Activated T-cell treated with anti-CD3 and anti-CD28 coated beads for 1 hour (primary cell): Measurements from ENCODE around the gene FHIT.

Source experiments
- DNase-seq: peaks from one replicate; pipeline ENCODE4 v3.0.0-alpha.2; 2020; ENCODE audit warnings: low read depth

The FHIT gene

DNA sequence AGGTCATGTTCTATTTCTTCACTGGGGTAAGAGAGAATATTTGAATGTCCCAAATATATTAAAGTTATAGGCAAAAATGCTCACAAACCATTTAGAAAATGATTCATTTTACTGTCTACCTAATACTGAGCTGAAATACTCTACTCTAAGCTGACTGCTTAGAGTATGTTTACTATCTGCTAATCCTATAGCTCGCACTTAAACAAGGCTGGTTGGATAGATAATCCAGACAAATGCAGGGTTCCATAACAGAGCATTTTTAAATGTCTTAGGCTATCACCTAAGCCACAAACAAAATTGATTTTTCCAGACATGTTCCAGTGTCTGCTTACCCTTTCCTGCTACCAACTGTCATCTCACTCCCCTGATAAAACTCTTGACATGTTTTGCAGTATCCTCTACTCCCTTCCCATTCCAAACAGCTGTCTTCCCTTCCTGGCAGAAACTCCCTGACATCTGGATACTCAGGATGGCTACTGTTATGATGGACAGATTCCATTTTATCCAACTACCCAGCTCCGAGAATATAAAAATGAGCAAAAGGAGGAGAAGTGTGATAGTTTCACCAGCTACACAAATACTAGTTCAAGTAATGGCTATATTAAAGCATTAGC, 1034.7 kb downstream of the FHIT start:
- DNase-seq, result no peak

- no peak for DNase-seq
These were observed 1035.3 kb downstream of the FHIT start for GRCh38 chr3:60215946-60216345.

DNA sequence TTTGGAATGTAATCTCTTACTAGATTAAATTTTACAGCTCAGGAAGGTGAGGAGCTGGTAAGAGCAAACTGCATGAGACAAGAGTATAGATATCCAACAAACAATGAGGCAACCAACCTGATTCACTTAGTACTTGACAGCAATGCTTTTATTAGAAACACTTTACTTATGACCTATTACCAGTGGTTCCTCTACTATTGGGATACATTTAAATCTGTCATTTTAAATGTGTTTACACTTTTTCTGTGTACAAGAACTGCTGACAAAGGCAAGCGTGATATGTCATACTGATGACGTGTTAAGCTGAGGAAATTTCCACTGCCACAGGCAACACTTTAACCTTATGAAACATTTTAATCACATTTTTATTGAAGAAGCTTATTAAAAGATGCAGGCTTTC, 1043.3 kb downstream of the FHIT start:
- DNase-seq, result no peak

DNA sequence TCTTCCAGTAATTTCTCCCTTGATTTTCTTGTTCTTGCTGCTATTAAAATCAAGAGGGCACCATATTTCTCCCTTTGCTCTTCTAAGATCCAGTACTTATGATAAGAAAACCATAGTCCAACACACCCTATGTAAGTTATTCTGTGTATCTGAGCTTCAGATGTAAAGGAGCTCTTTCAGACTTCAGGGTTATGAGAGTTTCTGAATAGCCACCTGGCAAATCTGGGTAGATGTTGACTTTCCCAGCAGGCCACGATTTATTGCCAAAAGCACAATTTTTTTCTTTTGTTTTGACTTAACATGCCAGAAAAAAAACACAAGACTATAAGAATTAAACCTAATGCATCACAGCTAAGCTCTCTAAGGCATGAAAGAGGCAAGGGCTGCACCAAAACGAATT, 1045.0 kb downstream of the FHIT start:
- DNase-seq, result no peak

DNA sequence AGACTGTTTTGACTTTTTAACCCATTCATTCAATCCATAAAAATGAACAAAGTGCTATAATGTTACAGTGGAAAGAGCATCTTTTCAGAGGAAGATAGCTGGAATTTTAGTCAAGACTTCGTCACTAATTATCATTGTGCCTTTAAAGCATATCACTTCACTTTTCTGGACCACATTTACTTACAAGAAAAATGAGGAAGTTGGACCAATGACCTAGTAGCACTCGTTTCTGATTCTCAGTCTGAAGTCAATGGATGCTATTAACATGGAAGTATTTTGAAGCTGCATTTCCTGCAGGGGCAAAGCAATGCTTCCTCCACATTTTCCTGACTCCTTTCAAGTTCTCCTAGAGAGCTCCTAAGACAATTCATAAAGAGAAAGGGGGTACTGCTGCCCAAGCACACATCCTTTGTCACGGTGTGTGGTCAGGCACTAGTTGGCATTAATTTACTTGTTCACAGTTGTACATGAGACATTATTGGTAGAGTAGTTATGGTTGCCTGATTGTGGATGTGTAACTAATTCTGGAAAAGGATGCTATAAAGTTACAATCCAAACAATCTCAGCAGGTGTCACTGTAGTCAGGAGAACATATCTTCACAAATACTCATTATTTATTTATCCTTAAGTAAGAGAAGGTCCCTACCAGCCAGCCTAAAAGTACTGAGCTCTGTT, 1049.1 kb downstream of the FHIT start:
- no peak for DNase-seq

DNA sequence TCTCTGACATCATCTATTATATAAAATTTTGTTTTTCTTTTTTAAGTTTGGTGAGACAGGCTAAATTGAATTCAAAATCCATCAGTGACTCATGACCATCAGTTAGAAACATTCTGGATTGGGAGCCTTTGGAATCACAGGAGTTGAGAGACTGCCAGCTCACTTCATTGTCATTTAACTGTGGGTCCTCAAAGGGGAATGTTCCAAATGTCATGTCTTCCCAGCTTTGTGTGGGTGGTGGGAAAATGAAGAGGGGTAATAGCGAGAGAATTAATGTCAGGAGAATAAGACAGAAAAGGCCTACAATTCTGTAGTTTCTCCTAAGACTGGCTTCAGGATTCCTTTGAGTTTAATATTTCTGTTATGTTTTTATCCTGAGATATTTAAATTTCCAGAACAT, 1051.9 kb downstream of the FHIT start:
- no peak for DNase-seq

DNA sequence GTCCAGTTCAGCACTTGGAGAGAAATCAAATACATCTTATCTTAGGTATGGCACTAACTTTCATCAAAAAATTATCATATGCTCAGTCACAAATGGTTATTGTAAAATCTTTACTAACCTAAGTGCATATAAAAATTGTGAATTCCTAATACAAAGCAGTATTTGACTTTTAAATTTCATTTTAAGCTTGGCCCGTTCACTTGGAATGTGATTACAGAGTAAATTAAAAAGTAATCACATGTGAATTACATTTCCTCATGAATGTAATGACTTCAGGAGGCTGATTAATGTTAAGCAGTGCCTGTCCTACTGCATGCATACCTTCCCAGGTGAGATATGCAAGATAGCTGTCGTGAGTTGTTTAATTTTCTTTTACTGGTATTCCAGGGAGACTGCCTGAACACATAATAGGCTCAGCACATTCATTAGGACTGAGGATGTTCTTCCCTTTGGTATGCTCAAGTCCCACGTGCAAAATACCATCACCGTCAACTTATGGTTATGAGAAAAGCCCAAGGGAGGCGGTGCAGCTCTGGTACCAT, 1053.0 kb downstream of the FHIT start:
- no peak for DNase-seq

- no peak for DNase-seq
These were observed 1058.7 kb downstream of the FHIT start for GRCh38 chr3:60192297-60193114.

GRCh38 chr3:60190073-60190472, 1061.2 kb downstream of the FHIT start:
- no peak for DNase-seq

DNA sequence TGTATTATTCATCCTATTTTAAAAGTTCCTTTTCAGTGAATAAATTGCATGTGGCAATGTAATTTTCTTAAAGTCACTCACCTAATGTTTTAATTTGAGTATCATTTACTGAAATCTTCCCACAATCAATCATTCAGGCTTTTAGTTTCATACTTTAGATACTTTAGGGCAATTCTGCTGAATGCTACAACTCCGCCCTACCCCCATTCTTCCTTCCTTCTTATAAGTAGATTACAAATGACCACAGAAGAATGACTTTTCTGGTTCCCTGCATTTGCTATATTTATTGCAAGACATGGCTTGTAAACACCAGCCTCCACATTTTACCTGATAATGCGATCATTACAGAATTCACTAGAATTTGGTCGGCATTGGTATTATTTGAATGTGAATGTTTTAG, 1061.9 kb downstream of the FHIT start:
- DNase-seq, result no peak

DNA sequence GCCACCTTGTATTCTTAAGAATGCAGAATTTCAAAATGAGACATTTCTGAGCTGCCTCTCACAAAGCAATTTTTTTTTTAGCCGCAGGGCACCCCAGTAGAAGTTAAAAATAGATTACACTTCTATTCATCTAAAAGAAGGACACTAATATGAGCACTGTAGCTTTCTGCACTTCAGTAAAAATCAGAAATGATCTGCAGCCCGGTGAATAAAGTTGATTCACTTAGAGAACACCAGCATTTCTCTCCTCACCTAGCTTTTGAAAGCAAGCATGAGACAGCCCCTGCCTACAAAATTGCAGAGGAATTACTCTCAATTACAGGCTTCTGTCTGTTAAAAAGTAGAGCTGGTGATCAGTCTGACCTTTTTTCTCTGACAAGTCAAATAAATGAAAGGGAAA, 1062.4 kb downstream of the FHIT start:
- DNase-seq, result no peak

- no peak for DNase-seq
These were observed 1063.9 kb downstream of the FHIT start for GRCh38 chr3:60187343-60187742.

GRCh38 chr3:60186359-60186758, 1064.9 kb downstream of the FHIT start:
- DNase-seq, result no peak

GRCh38 chr3:60185161-60185560, 1066.1 kb downstream of the FHIT start:
- DNase-seq, result no peak

DNA sequence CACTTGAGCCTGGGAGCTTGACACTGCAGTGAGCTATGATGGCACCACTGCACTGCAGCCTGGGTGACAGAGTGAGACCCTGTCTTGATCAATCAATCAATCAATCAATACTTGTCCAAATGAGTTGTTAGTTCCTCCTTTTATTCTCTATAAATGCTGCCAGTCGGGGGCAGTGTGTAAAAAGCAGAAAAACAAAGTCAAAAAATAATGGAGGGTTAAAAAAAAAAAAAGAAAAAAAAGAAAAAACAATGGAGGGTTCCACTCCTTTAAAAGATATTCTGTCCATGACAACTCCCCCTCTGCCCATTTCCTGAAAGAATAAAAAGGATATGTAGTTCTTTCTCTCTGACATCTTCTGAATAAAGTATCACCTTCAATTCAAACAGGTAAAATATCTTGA, 1068.6 kb downstream of the FHIT start:
- no peak for DNase-seq

- DNase-seq, result no peak
These were observed 1072.2 kb downstream of the FHIT start for GRCh38 chr3:60178931-60179653.

DNA sequence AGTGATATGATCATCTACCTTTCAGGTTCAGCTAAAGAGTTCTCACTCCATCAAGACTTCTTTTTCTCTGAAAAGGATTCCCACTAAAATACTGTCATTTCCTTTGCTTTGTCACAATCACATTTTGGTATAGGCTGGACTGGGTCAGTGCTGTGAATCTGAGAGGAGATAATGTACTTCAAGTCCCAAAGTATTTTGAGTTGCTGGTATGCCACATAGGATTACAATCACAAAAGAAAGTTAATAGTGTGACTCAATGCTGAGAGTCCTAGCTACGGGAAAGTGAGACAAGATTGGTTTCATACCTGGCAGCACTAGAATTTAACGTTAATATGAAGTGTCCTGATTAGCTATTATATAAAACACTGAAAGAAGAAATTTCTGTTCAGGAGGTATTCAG, 1073.5 kb downstream of the FHIT start:
- no peak for DNase-seq

DNA sequence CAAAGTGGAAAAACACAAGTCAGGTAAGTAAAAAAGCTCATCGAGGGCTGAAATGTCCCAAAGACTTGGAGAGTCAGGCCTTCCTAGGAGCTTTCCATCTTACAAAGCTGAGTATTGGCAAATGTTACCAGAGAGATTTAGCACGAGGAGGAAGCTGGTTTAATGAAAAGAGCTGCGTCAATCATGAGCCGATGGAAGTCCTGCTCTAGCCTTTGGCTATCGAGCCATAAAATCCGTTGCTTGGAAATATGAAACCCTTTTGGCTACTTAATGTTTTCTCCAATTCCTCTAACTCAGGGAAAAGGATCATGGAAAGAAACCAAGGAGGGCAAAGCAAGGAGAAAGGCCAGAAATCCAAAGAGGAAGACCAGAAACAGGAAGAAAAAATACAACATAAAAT, 1074.6 kb downstream of the FHIT start:
- no peak for DNase-seq

DNA sequence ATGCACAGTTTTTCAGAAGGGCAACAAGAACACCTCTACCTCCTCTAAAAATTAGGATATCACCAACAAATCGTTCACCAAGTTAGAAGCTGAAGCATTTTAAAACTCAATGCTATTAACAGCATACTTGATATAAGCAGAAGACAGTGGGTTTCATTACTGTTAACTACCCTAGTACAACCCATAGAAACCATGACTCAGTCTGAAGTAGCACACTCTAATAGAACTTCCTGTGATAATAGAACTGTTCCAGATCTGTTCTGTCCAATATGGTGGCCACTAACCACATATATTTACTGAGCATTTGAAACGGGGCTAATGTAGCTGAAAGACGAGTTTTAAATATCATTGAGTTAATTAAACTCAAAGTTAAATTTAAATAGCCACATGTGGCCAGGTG, 1075.6 kb downstream of the FHIT start:
- no peak for DNase-seq

DNA sequence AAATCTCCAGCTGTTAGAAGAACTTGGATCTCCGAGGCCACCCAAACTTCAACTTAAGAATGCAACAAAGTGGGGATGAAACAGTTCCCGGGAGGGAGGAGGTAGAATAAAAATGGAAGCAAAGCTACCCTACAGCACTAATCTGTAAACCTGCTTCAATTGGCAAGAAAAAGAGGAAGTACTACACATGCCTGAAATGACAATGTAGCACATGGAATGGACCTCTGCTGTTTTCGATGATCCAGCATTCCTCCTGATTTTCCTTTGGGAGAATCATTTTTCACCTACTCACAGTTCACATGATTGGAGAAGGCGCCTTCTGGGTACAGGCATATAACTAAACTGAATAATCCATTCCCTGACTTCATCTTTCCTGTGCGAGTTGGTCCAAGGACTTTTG, 1081.5 kb downstream of the FHIT start:
- no peak for DNase-seq

DNA sequence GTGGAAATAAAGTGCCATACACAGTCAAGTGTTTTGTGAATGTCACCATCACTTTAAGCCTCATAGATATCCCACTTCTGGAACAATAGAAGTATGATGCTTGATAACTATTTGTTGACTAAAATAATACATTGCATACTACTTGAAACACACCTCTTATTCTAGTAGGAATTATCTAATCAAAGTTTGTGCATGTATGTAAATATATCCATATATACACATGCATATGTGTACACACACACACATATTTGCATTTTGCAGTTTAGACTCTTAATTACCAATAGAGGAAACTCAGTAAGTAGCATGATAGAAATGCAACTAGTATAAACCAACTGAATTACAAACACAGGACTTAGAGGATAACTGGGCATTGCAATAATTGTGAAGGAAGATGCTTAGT, 1084.1 kb downstream of the FHIT start:
- no peak for DNase-seq
